GM19043 (cell line): ENCODE measurements around the gene BLM.
"Not testable (repeated sequence)": the region's sequence is repeated elsewhere in the genome, so short reads cannot be mapped to it uniquely, and the experiment has no call there.

Experiments used
- ATAC-seq: cut with Tn5 transposase; IDR thresholded peaks from one replicate; pipeline ENCODE4 v1.9.1; 2021; ENCODE audit warnings: low read depth; ENCODE audit not compliant: unreplicated experiment

The BLM gene

GRCh38 chr15:90817117-90818057 is 100.2 kb downstream of the BLM start:
- no peak for ATAC-seq

GRCh38 chr15:90818251-90819210 is 101.4 kb downstream of the BLM start:
- ATAC-seq, result peak; percentile 67

- ATAC-seq, result no peak
Measured at GRCh38 chr15:90819390-90819789, 102.2 kb downstream of the BLM start.

- ATAC-seq, result no peak
Measured at GRCh38 chr15:90819850-90820249, 102.7 kb downstream of the BLM start.

GRCh38 chr15:90820481-90820880 is 103.3 kb downstream of the BLM start:
- ATAC-seq, result no peak

- ATAC-seq, result no peak
Measured at GRCh38 chr15:90822204-90822955, 105.2 kb downstream of the BLM start.

- ATAC-seq, result no peak
Measured at GRCh38 chr15:90823455-90823974, 106.4 kb downstream of the BLM start.

GRCh38 chr15:90825115-90825899 is 108.2 kb downstream of the BLM start:
- not testable (repeated sequence) for ATAC-seq

GRCh38 chr15:90826206-90826885 is 109.2 kb downstream of the BLM start:
- not testable (repeated sequence) for ATAC-seq

- ATAC-seq, result no peak
Measured at GRCh38 chr15:90826886-90827435, 109.8 kb downstream of the BLM start.

GRCh38 chr15:90828111-90828510 is 111.0 kb downstream of the BLM start:
- ATAC-seq, result no peak

GRCh38 chr15:90829126-90829525 is 112.0 kb downstream of the BLM start:
- no peak for ATAC-seq

GRCh38 chr15:90829942-90830440 is 112.8 kb downstream of the BLM start:
- no peak for ATAC-seq

GRCh38 chr15:90834626-90835025 is 117.5 kb downstream of the BLM start:
- ATAC-seq, result no peak

GRCh38 chr15:90836296-90836871 is 119.2 kb downstream of the BLM start:
- no peak for ATAC-seq

GRCh38 chr15:90837094-90837493 is 119.9 kb downstream of the BLM start:
- ATAC-seq, result no peak

- no peak for ATAC-seq
Measured at GRCh38 chr15:90838139-90838538, 121.0 kb downstream of the BLM start.

GRCh38 chr15:90838544-90838943 is 121.4 kb downstream of the BLM start:
- ATAC-seq, result no peak
